BJ (cell line): Measurements from ENCODE around the gene ADCY10. TPM values are rescaled to one million over a fixed set of nuclear protein-coding genes. Genes with fewer than 3 reads are reported as not detected.

Source experiments
- CTCF ChIA-PET: fragments of 350-600 bp; formaldehyde crosslinking; extraction: SDS; loops from one replicate; lab custom pipeline; 2021; ENCODE audit warnings: antibody characterized with exemption, inconsistent platforms; lab: Yijun Ruan, JAX
- POLR2A ChIA-PET: fragments of 300-600 bp; sonication (Branson Sonifier 250); formaldehyde crosslinking; extraction: SDS; loops from one replicate; lab custom pipeline; 2021; ENCODE audit warnings: antibody characterized with exemption; lab: Charles Lee
- DNase-seq: peaks from one replicate; pipeline ENCODE4 v3.0.0-alpha.2; 2011; ENCODE audit warnings: low read depth
- H3K27me3 ChIP-seq: 2 replicates; pipeline ENCODE4 v1.6.0; 2011; ENCODE audit warnings: low read length; ENCODE audit not compliant: control insufficient read depth, insufficient read depth
- H3K36me3 ChIP-seq: 2 replicates; pipeline ENCODE4 v1.5.1; 2011; ENCODE audit warnings: low read length; ENCODE audit not compliant: control insufficient read depth, insufficient read depth
- H3K4me3 ChIP-seq: 2 replicates; pipeline ENCODE4 v1.5.1; 2011; ENCODE audit warnings: low read depth, mild to moderate bottlenecking, control low read depth, low read length
- CTCF ChIP-seq: IDR thresholded peaks from 2 replicates; pipeline ENCODE4 v1.5.1; 2011; ENCODE audit warnings: low read depth, mild to moderate bottlenecking, control low read depth, inconsistent platforms, low read length, moderate library complexity; ENCODE audit not compliant: insufficient read depth
- polyA plus RNA-seq: library from polyadenylated mRNA; depleted of rRNA; stranded (reverse); fragments of >200 nt; gene quantifications from 2 replicates; pipeline ENCODE4 v1.2.3, GENCODE V29; 2011

The ADCY10 gene
- polyA plus RNA-seq, 1 experiment = 0.05 TPM

GRCh38 chr1:167911413-167911812, 2.5 kb downstream of the ADCY10 start:
- Histone ChIP-seq H3K4me3 (no peak overlapping the region), H3K27me3 (no peaks in the 10 kb centered on the region), H3K36me3 (no peaks in the 10 kb centered on the region)
- POLR2A ChIA-PET = no interaction called here
- DNase-seq = no peak
- CTCF ChIA-PET = no interaction called here
- no peak for TF ChIP-seq CTCF

GRCh38 chr1:167910530-167910929, 3.4 kb downstream of the ADCY10 start:
- ChIA-PET POLR2A (no interaction called here), CTCF (interaction anchor here (1.0 to 1.1 kb wide), 2 partner anchors 11 to 17 kb away, joined by 3 read pairs; no protein-coding TSS in a partner anchor)
- no peak for DNase-seq
- no peak for TF ChIP-seq CTCF
- Histone ChIP-seq H3K4me3 (no peak overlapping the region), H3K36me3 (no peaks in the 10 kb centered on the region), H3K27me3 (no peaks in the 10 kb centered on the region)

GRCh38 chr1:167909691-167910180, 4.2 kb downstream of the ADCY10 start:
- ChIA-PET POLR2A (no interaction called here), CTCF (interaction anchor here (1.0 kb wide), 1 partner anchor 16 kb away, joined by 3 read pairs; no protein-coding TSS in a partner anchor)
- Histone ChIP-seq H3K4me3 (no peak overlapping the region), H3K36me3 (no peaks in the 10 kb centered on the region), H3K27me3 (no peaks in the 10 kb centered on the region)
- DNase-seq = no peak
- TF ChIP-seq CTCF = no peak

GRCh38 chr1:167905671-167906070, 8.3 kb downstream of the ADCY10 start:
- Histone ChIP-seq H3K27me3 (no peaks in the 10 kb centered on the region), H3K36me3 (no peaks in the 10 kb centered on the region), H3K4me3 (no peak overlapping the region)
- TF ChIP-seq CTCF = no peak
- POLR2A ChIA-PET = no interaction called here
- CTCF ChIA-PET = interaction anchor here (1.0 to 1.1 kb wide), 2 partner anchors 9 to 18 kb away, joined by 3 to 7 read pairs; partner anchors contain the start of gene ADCY10
- DNase-seq = no peak

- POLR2A ChIA-PET = interaction anchor here (0.6 to 0.7 kb wide), 2 partner anchors 149 to 736 kb away, joined by 3 read pairs; no protein-coding TSS in a partner anchor
- DNase-seq = no peak
- TF ChIP-seq CTCF = no peak
- no peaks in the 10 kb centered on the region for H3K36me3 ChIP-seq
- H3K4me3 ChIP-seq = no peak overlapping the region
- H3K27me3 ChIP-seq = no peaks in the 10 kb centered on the region
- CTCF ChIA-PET = interaction anchor here (0.6 to 1.1 kb wide), 4 partner anchors 9 to 32 kb away, joined by 3 to 7 read pairs (median 3); partner anchors contain the start of genes ADCY10 and MPC2
Measured at GRCh38 chr1:167905182-167905581, 8.8 kb downstream of the ADCY10 start.
